ENCODE results near the gene SREBF1. TPM values are rescaled to one million over a fixed set of nuclear protein-coding genes. Genes with fewer than 3 reads are reported as not detected.

The SREBF1 gene
- total RNA-seq, 1 experiment from 2014 or later: 360 TPM

DNA sequence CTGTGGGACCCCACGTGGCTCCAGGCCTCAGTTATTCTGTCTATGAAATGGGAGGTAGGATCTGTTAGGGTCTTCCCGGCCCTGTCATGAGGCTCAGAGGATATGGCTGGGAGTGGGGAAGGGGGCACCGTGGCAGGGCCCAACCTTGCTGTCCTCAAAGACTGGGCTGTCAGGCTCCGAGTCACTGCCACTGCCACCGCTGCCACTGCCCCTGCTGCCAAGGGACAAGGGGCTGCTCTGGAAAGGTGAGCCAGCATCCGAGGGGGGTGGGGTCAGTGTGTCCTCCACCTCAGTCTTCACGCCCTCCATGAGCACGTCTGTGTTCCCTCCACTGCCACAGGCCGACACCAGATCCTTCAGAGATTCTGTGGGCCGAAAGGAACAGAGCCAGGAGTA lies 19.2 kb downstream of the SREBF1 start:
- H4K20me1 ChIP-seq (ENCODE audit: insufficient read depth): peaks cover 89% of the 10 kb centered on the region

DNA sequence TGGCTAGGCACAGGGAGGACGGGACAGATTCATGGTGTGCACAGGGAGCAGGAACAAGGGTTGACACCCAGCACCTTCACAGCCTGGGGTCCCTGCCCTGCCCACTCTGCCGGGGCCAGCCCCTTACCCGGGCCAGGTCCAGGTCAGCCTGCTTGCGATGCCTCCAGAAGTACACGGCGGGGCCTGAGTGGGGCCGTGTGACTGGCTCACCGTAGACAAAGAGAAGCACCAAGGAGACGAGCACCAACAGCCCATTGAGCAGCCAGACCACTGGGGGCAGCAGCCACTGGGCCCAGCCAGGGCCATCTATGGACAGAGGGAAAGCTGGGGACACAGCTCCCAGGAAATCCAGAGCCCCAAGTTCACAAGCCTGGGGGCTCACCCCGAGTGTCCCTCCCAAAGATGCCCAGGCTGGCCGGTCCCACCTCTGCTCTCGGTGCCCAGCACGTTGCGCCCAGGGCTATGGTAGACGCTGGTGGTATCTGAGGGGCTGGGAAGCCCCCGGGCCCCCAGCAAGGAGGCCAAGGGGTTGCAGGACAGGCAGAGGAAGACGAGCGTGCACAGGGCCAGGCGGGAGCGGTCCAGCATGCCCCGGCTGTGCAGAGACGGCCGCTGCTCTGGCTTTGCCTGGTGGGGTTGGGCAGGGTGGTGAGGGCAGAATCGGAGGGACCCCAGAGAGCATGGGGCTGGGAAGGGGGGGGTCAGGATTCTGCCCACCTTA lies 19.8 kb downstream of the SREBF1 start:
- TF ChIP-seq CTCF (conservative IDR thresholded peaks at IDR 0.05) (no peak), EZH2 (IDR thresholded peaks at IDR 0.05; ENCODE audit: low read depth) (no peak)
- Histone ChIP-seq H3K4me3 (no peak overlapping the region), H3K36me3 (ENCODE audit: low read depth) (peaks cover 40% of the 10 kb centered on the region), H3K27ac (no peak overlapping the region), H3K4me2 (no peak overlapping the region), H3K79me2 (ENCODE audit: low read depth) (peaks cover 49% of the 10 kb centered on the region), H3F3A (ENCODE audit: insufficient read depth, low read depth) (peaks cover 81% of the 10 kb centered on the region), H3K27me3 (ENCODE audit: insufficient read depth, low read depth) (no peaks in the 10 kb centered on the region), H3K9me3 (ENCODE audit: insufficient read depth, low read depth) (no peaks in the 10 kb centered on the region), H2AFZ (no peak overlapping the region), H3K9me2 (ENCODE audit: insufficient read depth) (no peaks in the 10 kb centered on the region), H3K4me1 (replicated peaks; ENCODE audit: insufficient read depth) (peaks cover 42% of the 10 kb centered on the region), H4K20me1 (ENCODE audit: insufficient read depth) (peaks cover 89% of the 10 kb centered on the region)
- no TSS peak for BruUV-seq (replicated peaks)
- ChIA-PET CTCF (interaction anchor here (0.6 kb wide), 1 partner anchor 47 kb away, joined by 10 read pairs; no protein-coding TSS in a partner anchor), POLR2A (ENCODE audit: unreplicated experiment) (no interaction called here)
- DNase-seq: no peak
- intact Hi-C loops (cut with micrococcal nuclease; ENCODE audit: unreplicated experiment): no loop called here

More for the DNA sequence above, 19.2 kb downstream of the SREBF1 start:
- H3K27ac ChIP-seq: no peak overlapping the region
- H2AFZ ChIP-seq: no peak overlapping the region
- no TSS peak for BruUV-seq (replicated peaks)
- DNase-seq: no peak
- H3K36me3 ChIP-seq (ENCODE audit: low read depth): peaks cover 41% of the 10 kb centered on the region
- peaks cover 81% of the 10 kb centered on the region; the same call in 1 of the 2 replicates for H3F3A ChIP-seq (ENCODE audit: insufficient read depth, low read depth)
- H3K4me1 ChIP-seq (replicated peaks; ENCODE audit: insufficient read depth): peaks cover 45% of the 10 kb centered on the region
- H3K9me2 ChIP-seq (ENCODE audit: insufficient read depth): no peaks in the 10 kb centered on the region
- ChIA-PET CTCF (no interaction called here), POLR2A (ENCODE audit: unreplicated experiment) (interaction anchor here (0.5 to 0.7 kb wide), 3 partner anchors 12 to 1367 kb away, joined by 3 to 5 read pairs (median 4); no protein-coding TSS in a partner anchor)
- H3K79me2 ChIP-seq (ENCODE audit: low read depth): peaks cover 55% of the 10 kb centered on the region
- H3K4me3 ChIP-seq: no peak overlapping the region
- no peak for TF ChIP-seq CTCF (conservative IDR thresholded peaks at IDR 0.05)
- TF ChIP-seq EZH2 (IDR thresholded peaks at IDR 0.05; ENCODE audit: low read depth): no peak
- no peaks in the 10 kb centered on the region for H3K9me3 ChIP-seq (ENCODE audit: insufficient read depth, low read depth)
- no peak overlapping the region for H3K4me2 ChIP-seq
- intact Hi-C loops (cut with micrococcal nuclease; ENCODE audit: unreplicated experiment): no loop called here
- H3K27me3 ChIP-seq (ENCODE audit: insufficient read depth, low read depth): no peaks in the 10 kb centered on the region

DNA sequence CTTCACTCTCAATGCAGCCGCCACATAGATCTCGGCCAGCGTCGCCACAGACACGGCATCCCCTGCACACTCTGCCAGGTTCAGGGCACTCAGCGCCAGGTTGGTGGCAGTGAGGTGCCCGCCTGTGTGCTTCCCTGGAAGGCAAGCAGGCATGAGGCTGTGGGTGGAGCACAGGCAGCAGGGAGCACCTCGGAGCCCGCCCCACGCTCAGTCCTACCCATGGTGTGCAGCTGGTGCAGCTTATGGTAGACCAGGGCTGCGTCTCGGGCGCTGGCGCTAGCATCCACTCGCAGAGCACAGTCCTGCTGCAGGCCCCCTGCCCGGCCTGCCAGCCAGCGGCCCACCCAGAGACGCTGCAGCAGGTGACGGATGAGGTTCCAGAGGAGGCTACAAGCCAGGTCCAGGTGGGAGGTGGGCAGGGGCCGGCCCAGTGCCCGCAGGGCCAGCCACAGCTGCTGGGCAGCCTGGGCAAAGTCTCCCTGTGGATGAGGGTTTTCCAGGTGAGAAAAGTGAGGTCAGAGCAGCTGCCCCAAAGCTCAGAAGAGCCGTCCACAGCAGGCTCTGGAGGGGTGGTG lies 20.5 kb downstream of the SREBF1 start:
- Histone ChIP-seq H3K4me1 (replicated peaks; ENCODE audit: insufficient read depth) (peaks cover 42% of the 10 kb centered on the region), H4K20me1 (ENCODE audit: insufficient read depth) (peaks cover 89% of the 10 kb centered on the region), H3K4me3 (no peak overlapping the region), H3K27ac (no peak overlapping the region), H3K36me3 (ENCODE audit: low read depth) (peaks cover 34% of the 10 kb centered on the region), H3K79me2 (ENCODE audit: low read depth) (peaks cover 42% of the 10 kb centered on the region), H3K9me2 (ENCODE audit: insufficient read depth) (no peaks in the 10 kb centered on the region), H3K9me3 (ENCODE audit: insufficient read depth, low read depth) (no peaks in the 10 kb centered on the region), H2AFZ (no peak overlapping the region), H3K27me3 (ENCODE audit: insufficient read depth, low read depth) (no peaks in the 10 kb centered on the region), H3K4me2 (no peak overlapping the region), H3F3A (ENCODE audit: insufficient read depth, low read depth) (peaks cover 81% of the 10 kb centered on the region)
- CTCF ChIA-PET: interaction anchor here (0.6 kb wide), 1 partner anchor 47 kb away, joined by 10 read pairs; no protein-coding TSS in a partner anchor
- TF ChIP-seq CTCF (conservative IDR thresholded peaks at IDR 0.05) (no peak), EZH2 (IDR thresholded peaks at IDR 0.05; ENCODE audit: low read depth) (no peak)
- POLR2A ChIA-PET (ENCODE audit: unreplicated experiment): no interaction called here
- intact Hi-C loops (cut with micrococcal nuclease; ENCODE audit: unreplicated experiment): no loop called here
- BruUV-seq (replicated peaks): no TSS peak
- DNase-seq: no peak
